CD8-positive, alpha-beta memory T cell (primary cell): ENCODE data around the gene PPP1R3E. TPM values are rescaled to one million over a fixed set of nuclear protein-coding genes. Genes with fewer than 3 reads are reported as not detected.

ENCODE experiments used
- polyA plus RNA-seq: library from polyadenylated mRNA; unstranded; fragments of 300-500 nt; fragmentation: Illumina TruSeq; gene quantifications from one replicate; pipeline ENCODE4 v1.2.3, GENCODE V29; 2021
- total RNA-seq, 2 experiments: library from RNA; stranded (reverse); gene quantifications; one replicate each; pipeline ENCODE4 v1.2.3, GENCODE V29; 2021

Gene PPP1R3E
- total and polyA plus RNA-seq, 3 experiments from 2014 or later, result 2.0 to 18.2 (median 16.2) TPM

Other genes starting within 250 kb of the PPP1R3E start
- under 1 TPM; 0.82 to 0.88 TPM for gene CDH24, start 245.3 kb downstream of the PPP1R3E start, total RNA-seq
- 0.36 TPM for gene CDH24, start 245.3 kb downstream of the PPP1R3E start, polyA plus RNA-seq
- gene ACIN1, start 207.7 kb downstream of the PPP1R3E start, total RNA-seq, result 100 to 1,000 TPM; 195 to 198 TPM
- 15.1 TPM for gene ACIN1, start 207.7 kb downstream of the PPP1R3E start, polyA plus RNA-seq
- gene C14orf119, start 207.4 kb downstream of the PPP1R3E start, total RNA-seq, result 10 to 100 TPM; 52.5 to 55.6 TPM
- gene C14orf119, start 207.4 kb downstream of the PPP1R3E start, polyA plus RNA-seq, result 112 TPM
- not detected for gene CIROP, start 197.9 kb downstream of the PPP1R3E start, total RNA-seq
- not detected for gene CIROP, start 197.9 kb downstream of the PPP1R3E start, polyA plus RNA-seq
- gene CEBPE, start 183.6 kb downstream of the PPP1R3E start, total RNA-seq, result under 1 TPM; 0.16 to 0.22 TPM
- not detected for gene CEBPE, start 183.6 kb downstream of the PPP1R3E start, polyA plus RNA-seq
- gene SLC7A8, start 119.2 kb downstream of the PPP1R3E start, total RNA-seq, result 1 to 10 TPM; 1.4 to 2.5 TPM
- gene SLC7A8, start 119.2 kb downstream of the PPP1R3E start, polyA plus RNA-seq, result 0.51 TPM
- not detected for gene RNF212B, start 64.9 kb downstream of the PPP1R3E start, total RNA-seq
- gene RNF212B, start 64.9 kb downstream of the PPP1R3E start, polyA plus RNA-seq, result not detected
- gene HOMEZ, start 16.7 kb downstream of the PPP1R3E start, total RNA-seq, result 10 to 100 TPM; 12.8 to 13.4 TPM
- gene HOMEZ, start 16.7 kb downstream of the PPP1R3E start, polyA plus RNA-seq, result 4.9 TPM
- 1 to 10 TPM in 1 of 2 experiments, under 1 TPM in 1; 0.86 to 1.0 TPM for gene BCL2L2, start 4.0 kb upstream of the PPP1R3E start, total RNA-seq
- gene BCL2L2, start 4.0 kb upstream of the PPP1R3E start, polyA plus RNA-seq, result 0.29 TPM
- 100 to 1,000 TPM; 308 TPM for gene PABPN1, start 18.6 kb upstream of the PPP1R3E start, total RNA-seq
- 125 TPM for gene PABPN1, start 18.6 kb upstream of the PPP1R3E start, polyA plus RNA-seq
- gene SLC22A17, start 50.0 kb upstream of the PPP1R3E start, total RNA-seq, result 1 to 10 TPM; 2.6 to 2.8 TPM
- gene SLC22A17, start 50.0 kb upstream of the PPP1R3E start, polyA plus RNA-seq, result 1.6 TPM
- gene EFS, start 62.3 kb upstream of the PPP1R3E start, total RNA-seq, result not detected
- gene EFS, start 62.3 kb upstream of the PPP1R3E start, polyA plus RNA-seq, result not detected
- not detected for gene IL25, start 70.0 kb upstream of the PPP1R3E start, total RNA-seq
- not detected for gene IL25, start 70.0 kb upstream of the PPP1R3E start, polyA plus RNA-seq
- gene CMTM5, start 74.2 kb upstream of the PPP1R3E start, total RNA-seq, result not detected
- not detected for gene CMTM5, start 74.2 kb upstream of the PPP1R3E start, polyA plus RNA-seq
- gene MYH6, start 105.4 kb upstream of the PPP1R3E start, total RNA-seq, result under 1 TPM in 1 of 2 experiments, not detected in 1; 0.09 TPM
- not detected for gene MYH6, start 105.4 kb upstream of the PPP1R3E start, polyA plus RNA-seq
- not detected for gene MYH7, start 132.8 kb upstream of the PPP1R3E start, total RNA-seq
- gene MYH7, start 132.8 kb upstream of the PPP1R3E start, polyA plus RNA-seq, result not detected
- 10 to 100 TPM; 82.7 to 88.7 TPM for gene NGDN, start 166.8 kb upstream of the PPP1R3E start, total RNA-seq
- gene NGDN, start 166.8 kb upstream of the PPP1R3E start, polyA plus RNA-seq, result 74.9 TPM
- 1 to 10 TPM; 2.4 to 2.5 TPM for gene ZFHX2, start 248.9 kb upstream of the PPP1R3E start, total RNA-seq
- not detected for gene ZFHX2, start 248.9 kb upstream of the PPP1R3E start, polyA plus RNA-seq